Nephron progenitor cell (in vitro differentiated cells): ENCODE data around the gene C22orf39.

ENCODE experiments used
- DNase-seq: peaks from one replicate; pipeline ENCODE4 v3.0.0; 2021
- H3K27ac Mint-ChIP-seq: 2 replicates; pipeline ENCODE4 v1.8.0; 2021; ENCODE audit warnings: mild to moderate bottlenecking, moderate library complexity, mixed read lengths
- H3K27me3 Mint-ChIP-seq: 2 replicates; pipeline ENCODE4 v1.8.0; 2021; ENCODE audit warnings: mild to moderate bottlenecking, low read depth, mixed read lengths; ENCODE audit not compliant: poor library complexity
- H3K36me3 Mint-ChIP-seq: 2 replicates; pipeline ENCODE4 v1.8.0; 2021; ENCODE audit warnings: low read depth, mixed read lengths
- H3K4me1 Mint-ChIP-seq: 2 replicates; pipeline ENCODE4 v1.8.0; 2021; ENCODE audit warnings: mixed read lengths
- H3K4me3 Mint-ChIP-seq: 2 replicates; pipeline ENCODE4 v1.8.0; 2021; ENCODE audit warnings: mild to moderate bottlenecking, moderate library complexity, mixed read lengths
- H3K9me3 Mint-ChIP-seq: 2 replicates; pipeline ENCODE4 v1.8.0; 2021; ENCODE audit warnings: mild to moderate bottlenecking, moderate library complexity, mixed read lengths
- TF ChIP-seq, protein P1 (sequence below): fragments of 200-600 bp; sonication (generic); IDR thresholded peaks from 2 replicates; pipeline ENCODE4 v1.5.0; 2021; ENCODE audit warnings: antibody characterized with exemption

The C22orf39 gene

DNA sequence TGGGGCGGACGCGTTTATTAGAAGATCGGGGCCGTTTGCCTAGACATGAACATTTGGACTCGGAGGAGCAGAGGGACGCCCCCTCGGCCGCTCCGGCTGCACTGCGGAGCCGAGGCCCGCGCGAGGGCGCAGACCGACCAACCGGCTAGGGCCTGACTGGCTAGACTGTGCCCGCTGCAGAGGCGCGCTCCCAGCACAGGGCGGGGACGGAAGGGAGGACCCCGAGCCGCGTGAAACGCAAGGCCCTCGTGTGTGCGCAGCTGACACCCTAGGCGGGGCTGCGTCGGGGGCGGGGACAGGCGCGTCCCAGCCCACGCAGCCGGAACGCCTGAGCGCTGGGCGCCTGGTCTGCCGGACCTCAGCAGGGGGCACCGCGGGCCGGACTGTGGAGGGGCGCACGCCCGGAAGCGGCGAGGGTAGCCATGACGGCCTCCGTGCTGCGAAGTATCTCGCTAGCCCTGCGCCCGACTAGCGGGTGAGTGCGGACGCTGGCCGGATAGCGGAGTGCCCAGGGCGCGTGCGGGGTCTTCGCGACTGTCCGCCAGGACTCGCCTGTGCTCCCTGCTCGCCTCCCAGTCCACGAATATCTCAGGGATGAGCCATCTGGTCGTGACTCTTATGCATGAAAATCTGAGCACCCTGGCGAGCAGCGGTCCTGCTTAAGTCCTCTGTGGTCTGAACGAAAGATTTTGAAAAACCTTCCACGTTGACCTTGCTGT lies 15.2 kb downstream of the C22orf39 start, which contains the start of gene MRPL40:
Gene MRPL40 (plus strand): TSS at position 413 of the 719 bp plus-strand sequence. CDS start 10 bp downstream, at position 423.
- DNase-seq: peak; percentile 92
- no peaks in the 10 kb centered on the region for H3K27me3 Mint-ChIP-seq
- peaks cover 26% of the 10 kb centered on the region for H3K36me3 Mint-ChIP-seq
- H3K4me3 Mint-ChIP-seq: peak within 1 kb of the TSS; percentile 93
- H3K4me1 Mint-ChIP-seq: peaks cover 44% of the 10 kb centered on the region
- H3K27ac Mint-ChIP-seq: peak within 1 kb of the TSS; percentile 98
- H3K9me3 Mint-ChIP-seq: no peaks in the 10 kb centered on the region
- TF ChIP-seq, protein P1, sequence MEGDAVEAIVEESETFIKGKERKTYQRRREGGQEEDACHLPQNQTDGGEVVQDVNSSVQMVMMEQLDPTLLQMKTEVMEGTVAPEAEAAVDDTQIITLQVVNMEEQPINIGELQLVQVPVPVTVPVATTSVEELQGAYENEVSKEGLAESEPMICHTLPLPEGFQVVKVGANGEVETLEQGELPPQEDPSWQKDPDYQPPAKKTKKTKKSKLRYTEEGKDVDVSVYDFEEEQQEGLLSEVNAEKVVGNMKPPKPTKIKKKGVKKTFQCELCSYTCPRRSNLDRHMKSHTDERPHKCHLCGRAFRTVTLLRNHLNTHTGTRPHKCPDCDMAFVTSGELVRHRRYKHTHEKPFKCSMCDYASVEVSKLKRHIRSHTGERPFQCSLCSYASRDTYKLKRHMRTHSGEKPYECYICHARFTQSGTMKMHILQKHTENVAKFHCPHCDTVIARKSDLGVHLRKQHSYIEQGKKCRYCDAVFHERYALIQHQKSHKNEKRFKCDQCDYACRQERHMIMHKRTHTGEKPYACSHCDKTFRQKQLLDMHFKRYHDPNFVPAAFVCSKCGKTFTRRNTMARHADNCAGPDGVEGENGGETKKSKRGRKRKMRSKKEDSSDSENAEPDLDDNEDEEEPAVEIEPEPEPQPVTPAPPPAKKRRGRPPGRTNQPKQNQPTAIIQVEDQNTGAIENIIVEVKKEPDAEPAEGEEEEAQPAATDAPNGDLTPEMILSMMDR: no peak

DNA sequence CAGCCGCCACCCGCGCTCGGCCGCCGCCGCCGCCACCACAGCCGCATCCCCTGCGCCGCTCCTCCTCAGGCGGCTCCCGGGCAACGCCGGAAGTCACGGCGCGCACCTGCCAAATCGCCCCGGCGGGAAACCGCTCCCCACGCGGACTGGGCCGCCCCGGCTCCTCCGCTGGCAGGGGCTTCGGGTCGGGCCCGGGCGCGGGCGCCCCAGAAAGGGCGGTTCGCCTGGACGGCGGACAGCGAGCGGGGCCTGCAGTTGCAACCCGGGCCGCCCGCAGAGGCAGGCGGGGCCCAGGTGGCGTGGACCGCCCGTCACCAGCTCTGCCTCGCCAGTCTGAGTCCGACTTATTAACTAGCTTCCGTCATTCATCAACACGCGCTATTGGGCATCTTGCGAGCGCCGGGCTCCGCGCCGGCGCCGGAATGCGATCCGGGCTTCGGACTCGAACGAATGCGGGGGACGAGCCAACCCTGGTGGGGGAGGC lies 15.8 kb downstream of the C22orf39 start, which contains the start of gene HIRA:
Gene HIRA (minus strand): TSS at position 85 of the 484 bp plus-strand sequence. CDS start 257 bp downstream, outside the sequence.
- peak within 1 kb of the TSS; percentile 98 for H3K27ac Mint-ChIP-seq
- no peaks in the 10 kb centered on the region for H3K9me3 Mint-ChIP-seq
- H3K36me3 Mint-ChIP-seq: peaks cover 30% of the 10 kb centered on the region
- no peaks in the 10 kb centered on the region for H3K27me3 Mint-ChIP-seq
- DNase-seq: peak; percentile 90
- H3K4me1 Mint-ChIP-seq: peaks cover 41% of the 10 kb centered on the region
- peak within 1 kb of the TSS; percentile 93 for H3K4me3 Mint-ChIP-seq
- TF ChIP-seq, protein P1: no peak

DNA sequence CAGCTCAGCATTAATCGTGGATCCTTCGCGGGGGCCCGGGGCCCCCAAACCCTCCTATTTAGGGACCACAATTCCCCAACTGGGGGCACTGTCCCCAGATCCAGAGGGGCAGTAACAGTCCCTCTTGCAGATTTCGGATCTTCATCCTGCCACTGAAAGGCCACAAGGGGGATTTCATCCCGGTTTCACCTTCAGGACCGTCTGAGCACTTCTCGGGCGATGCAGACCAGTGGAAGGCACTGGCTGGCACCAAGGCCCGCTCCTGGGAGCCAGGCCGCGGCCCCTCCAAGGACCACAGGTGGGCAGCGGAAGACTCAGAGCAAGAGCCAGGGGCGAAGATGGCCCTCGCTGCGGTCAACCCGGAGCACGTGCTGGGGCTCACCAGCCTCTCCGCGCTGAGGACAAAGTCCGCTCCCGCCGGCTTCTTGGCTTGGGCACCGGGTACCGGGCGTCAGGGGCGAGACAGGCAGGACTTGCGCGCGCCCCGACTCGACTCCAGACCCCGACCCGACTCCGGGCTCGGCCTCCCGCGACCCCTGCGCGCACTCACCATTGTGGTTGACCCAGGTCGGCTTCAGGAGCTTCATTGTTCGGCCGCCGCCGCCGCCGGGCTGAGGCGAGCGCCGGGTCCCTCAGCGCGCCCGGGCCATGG lies 16.5 kb downstream of the C22orf39 start:
- H3K4me3 Mint-ChIP-seq: peak overlapping the region; percentile 93
- no peak for DNase-seq
- peaks cover 34% of the 10 kb centered on the region for H3K36me3 Mint-ChIP-seq
- no peaks in the 10 kb centered on the region for H3K27me3 Mint-ChIP-seq
- H3K27ac Mint-ChIP-seq: peak overlapping the region; percentile 64
- peaks cover 38% of the 10 kb centered on the region for H3K4me1 Mint-ChIP-seq
- TF ChIP-seq, protein P1: peak; percentile 28
- H3K9me3 Mint-ChIP-seq: no peaks in the 10 kb centered on the region

DNA sequence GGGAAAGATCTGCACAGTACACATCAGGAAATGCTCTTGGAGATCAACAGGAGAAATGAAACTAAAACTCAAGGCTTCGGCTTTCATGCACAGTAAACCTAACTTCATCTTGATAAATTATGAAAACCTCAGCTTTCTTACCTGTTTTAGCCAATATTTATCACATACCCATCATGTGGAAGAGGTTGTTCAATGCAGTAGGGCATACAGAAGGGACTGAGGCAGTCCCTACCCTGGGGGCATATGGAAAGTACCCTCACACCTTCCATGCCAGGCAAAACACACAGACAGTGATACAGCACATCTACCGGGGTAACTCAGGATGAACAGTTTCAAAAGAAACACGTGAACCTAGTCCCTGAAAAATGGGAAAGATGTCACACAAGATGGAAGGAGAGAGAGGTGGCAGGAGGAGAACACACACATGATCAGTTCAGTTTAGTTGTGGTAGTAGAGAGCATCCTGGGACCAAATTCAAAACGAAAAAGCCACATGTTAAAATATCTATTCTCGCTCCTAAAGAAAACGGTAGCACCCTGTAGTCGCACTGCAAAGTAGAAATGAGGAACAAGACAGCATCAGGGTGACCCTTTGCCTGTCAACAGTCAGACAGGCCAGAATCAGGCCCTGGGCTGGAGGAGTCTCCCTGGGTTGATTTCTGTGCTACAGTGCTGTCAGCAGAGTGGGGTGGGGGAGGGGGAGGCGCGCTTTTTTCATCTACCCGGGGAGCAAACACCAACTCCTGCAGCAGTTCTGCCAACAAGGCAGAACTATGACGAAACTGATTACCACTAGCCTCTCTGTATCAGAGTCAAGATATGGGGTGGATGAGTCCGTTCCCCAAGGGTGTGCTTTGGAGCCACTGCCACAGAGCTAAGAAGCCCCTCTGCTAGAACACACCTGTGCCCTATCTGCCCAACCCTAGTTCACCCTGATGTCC lies 17.3 kb downstream of the C22orf39 start:
- peaks cover 29% of the 10 kb centered on the region for H3K36me3 Mint-ChIP-seq
- H3K27ac Mint-ChIP-seq: peak overlapping the region; percentile 64
- H3K9me3 Mint-ChIP-seq: no peaks in the 10 kb centered on the region
- peaks cover 37% of the 10 kb centered on the region for H3K4me1 Mint-ChIP-seq
- no peaks in the 10 kb centered on the region for H3K27me3 Mint-ChIP-seq
- peak overlapping the region; percentile 93 for H3K4me3 Mint-ChIP-seq
- TF ChIP-seq, protein P1: no peak
- peak; percentile 34 for DNase-seq

DNA sequence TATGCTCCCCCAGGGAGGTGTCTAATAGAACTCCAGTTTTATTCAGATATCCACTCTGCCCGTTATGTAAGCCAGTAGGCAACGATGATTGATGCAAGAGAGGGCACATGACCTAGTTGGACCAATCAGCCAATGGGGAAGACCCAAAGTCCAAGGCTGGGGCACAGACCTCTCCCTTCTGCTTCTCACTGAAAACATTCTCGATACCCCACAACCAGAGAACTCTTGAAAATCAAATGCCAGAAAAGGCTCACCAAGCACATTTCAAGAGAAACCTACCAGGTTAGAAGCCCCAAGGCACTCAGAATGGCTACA lies 23.4 kb downstream of the C22orf39 start:
- Mint-ChIP-seq H3K4me3 (no peak overlapping the region), H3K36me3 (peaks cover 28% of the 10 kb centered on the region), H3K4me1 (peaks cover 9% of the 10 kb centered on the region), H3K9me3 (peaks cover 3% of the 10 kb centered on the region), H3K27me3 (no peaks in the 10 kb centered on the region), H3K27ac (no peak overlapping the region)
- TF ChIP-seq, protein P1: no peak
- no peak for DNase-seq
